ENCODE measurements around the gene PUM2. TPM values are rescaled to one million over a fixed set of nuclear protein-coding genes. Genes with fewer than 3 reads are reported as not detected.

The PUM2 gene
- total RNA-seq, 1 experiment from 2014 or later = 117 TPM

DNA sequence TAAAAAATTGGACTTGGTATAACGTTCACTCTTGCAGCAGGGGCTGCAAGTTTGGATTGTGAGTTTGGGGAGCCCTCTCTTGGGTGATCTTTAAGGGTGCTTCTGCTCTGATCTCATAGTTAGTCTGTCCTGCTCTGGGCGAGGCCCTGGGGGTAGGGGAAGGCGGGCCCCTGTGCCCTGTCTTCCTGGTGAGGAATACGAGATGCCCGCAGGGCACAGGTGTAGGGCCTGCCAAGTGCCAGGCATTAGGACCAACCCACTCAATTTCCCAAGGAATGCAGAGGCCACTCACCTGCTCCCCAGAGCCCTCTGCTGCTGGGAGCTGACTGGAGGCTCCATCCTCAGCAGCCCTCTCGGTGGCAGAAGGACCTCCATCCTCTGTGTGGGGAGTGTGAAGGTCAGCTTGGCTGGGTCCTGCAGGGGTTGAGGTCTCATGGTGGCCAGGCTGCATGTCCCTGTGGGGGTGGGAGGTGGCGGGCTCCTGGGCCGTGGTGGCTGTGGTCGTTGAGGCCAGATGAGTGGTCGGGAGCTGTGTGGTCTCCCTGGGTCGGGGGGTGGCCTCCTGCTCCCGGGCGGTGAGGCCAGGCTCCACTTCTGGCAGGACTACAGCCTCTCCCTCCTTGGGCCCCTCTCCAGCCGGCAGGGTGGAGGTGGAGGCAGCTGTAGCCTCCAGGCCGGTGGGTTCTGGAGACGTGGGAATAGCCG lies 147.0 kb downstream of the PUM2 start:
- TF ChIP-seq, protein P1, sequence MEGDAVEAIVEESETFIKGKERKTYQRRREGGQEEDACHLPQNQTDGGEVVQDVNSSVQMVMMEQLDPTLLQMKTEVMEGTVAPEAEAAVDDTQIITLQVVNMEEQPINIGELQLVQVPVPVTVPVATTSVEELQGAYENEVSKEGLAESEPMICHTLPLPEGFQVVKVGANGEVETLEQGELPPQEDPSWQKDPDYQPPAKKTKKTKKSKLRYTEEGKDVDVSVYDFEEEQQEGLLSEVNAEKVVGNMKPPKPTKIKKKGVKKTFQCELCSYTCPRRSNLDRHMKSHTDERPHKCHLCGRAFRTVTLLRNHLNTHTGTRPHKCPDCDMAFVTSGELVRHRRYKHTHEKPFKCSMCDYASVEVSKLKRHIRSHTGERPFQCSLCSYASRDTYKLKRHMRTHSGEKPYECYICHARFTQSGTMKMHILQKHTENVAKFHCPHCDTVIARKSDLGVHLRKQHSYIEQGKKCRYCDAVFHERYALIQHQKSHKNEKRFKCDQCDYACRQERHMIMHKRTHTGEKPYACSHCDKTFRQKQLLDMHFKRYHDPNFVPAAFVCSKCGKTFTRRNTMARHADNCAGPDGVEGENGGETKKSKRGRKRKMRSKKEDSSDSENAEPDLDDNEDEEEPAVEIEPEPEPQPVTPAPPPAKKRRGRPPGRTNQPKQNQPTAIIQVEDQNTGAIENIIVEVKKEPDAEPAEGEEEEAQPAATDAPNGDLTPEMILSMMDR (IDR thresholded peaks at IDR 0.05; ENCODE audit: insufficient read depth in 1 of 2, low read depth in 1 of 2, low read length in 1 of 2, severe bottlenecking in 1 of 2, unreplicated experiment in 1 of 2) = no peak
- Mint-ChIP-seq H3K27ac (ENCODE audit: unreplicated experiment) (no peak overlapping the region), H3K9me3 (ENCODE audit: unreplicated experiment) (no peaks in the 10 kb centered on the region), H3K27me3 (ENCODE audit: insufficient read depth, unreplicated experiment) (no peaks in the 10 kb centered on the region), H3K4me1 (ENCODE audit: low read depth, unreplicated experiment) (peaks cover 13% of the 10 kb centered on the region), H3K36me3 (ENCODE audit: insufficient read depth, unreplicated experiment) (peaks cover 5% of the 10 kb centered on the region), H3K4me3 (ENCODE audit: unreplicated experiment) (no peak overlapping the region)
- no peak for DNase-seq
- POLR2A ChIA-PET = no interaction called here
- CTCF ChIA-PET = interaction anchor here (0.6 kb wide), 2 partner anchors 30 to 140 kb away, joined by 3 to 7 read pairs; no protein-coding TSS in a partner anchor
- no TSS peak for BruUV-seq (replicated peaks)
- H3K36me3 ChIP-seq (ENCODE audit: control insufficient read depth, insufficient read depth, low read length) = peaks cover 4% of the 10 kb centered on the region; the same call in 1 of the 2 replicates
- H3K4me1 ChIP-seq = 0 out of 2 replicates have a peak, but pooled peaks cover 6% of the 10 kb centered on the region
- intact Hi-C loops (cut with micrococcal nuclease; ENCODE audit: unreplicated experiment) = no loop called here
- H3K27me3 ChIP-seq (replicated peaks; ENCODE audit: control insufficient read depth, insufficient read depth, low read length) = no peaks in the 10 kb centered on the region
- H3K4me3 ChIP-seq (ENCODE audit: low read depth, low read length) = no peak overlapping the region
- no peaks in the 10 kb centered on the region for H3K9me3 ChIP-seq

DNA sequence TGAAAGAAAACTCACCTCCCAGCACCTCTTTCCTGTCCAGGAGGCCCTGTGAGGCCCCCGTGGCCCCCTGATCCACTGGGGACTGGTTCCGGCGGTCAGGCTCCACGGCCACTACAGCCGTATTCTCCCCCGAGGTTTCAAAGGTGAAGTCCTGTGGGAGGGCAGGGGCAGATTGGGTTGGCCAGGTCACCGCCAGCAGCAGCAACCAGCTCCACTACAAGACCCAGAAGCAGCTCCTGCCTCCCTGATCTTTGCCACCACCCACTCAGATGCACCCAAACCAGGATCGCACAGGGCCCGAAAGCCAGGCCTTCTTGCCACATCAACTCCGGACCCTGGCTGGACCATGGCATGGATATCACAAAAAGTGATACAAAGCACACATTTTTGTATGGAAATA lies 147.6 kb downstream of the PUM2 start:
- BruUV-seq (replicated peaks) = no TSS peak
- Histone ChIP-seq H3K36me3 (ENCODE audit: control insufficient read depth, insufficient read depth, low read length) (peaks cover 4% of the 10 kb centered on the region; the same call in 1 of the 2 replicates), H3K4me1 (0 out of 2 replicates have a peak, but pooled peaks cover 3% of the 10 kb centered on the region), H3K4me3 (ENCODE audit: low read depth, low read length) (no peak overlapping the region), H3K9me3 (no peaks in the 10 kb centered on the region), H3K27me3 (replicated peaks; ENCODE audit: control insufficient read depth, insufficient read depth, low read length) (no peaks in the 10 kb centered on the region)
- Mint-ChIP-seq H3K36me3 (ENCODE audit: insufficient read depth, unreplicated experiment) (peaks cover 5% of the 10 kb centered on the region), H3K4me3 (ENCODE audit: unreplicated experiment) (no peak overlapping the region), H3K9me3 (ENCODE audit: unreplicated experiment) (no peaks in the 10 kb centered on the region), H3K4me1 (ENCODE audit: low read depth, unreplicated experiment) (peaks cover 14% of the 10 kb centered on the region), H3K27me3 (ENCODE audit: insufficient read depth, unreplicated experiment) (no peaks in the 10 kb centered on the region), H3K27ac (ENCODE audit: unreplicated experiment) (no peak overlapping the region)
- ChIA-PET CTCF (no interaction called here), POLR2A (no interaction called here)
- DNase-seq = no peak
- intact Hi-C loops (cut with micrococcal nuclease; ENCODE audit: unreplicated experiment) = no loop called here
- TF ChIP-seq, protein P1 (IDR thresholded peaks at IDR 0.05; ENCODE audit: insufficient read depth in 1 of 2, low read depth in 1 of 2, low read length in 1 of 2, severe bottlenecking in 1 of 2, unreplicated experiment in 1 of 2) = no peak

DNA sequence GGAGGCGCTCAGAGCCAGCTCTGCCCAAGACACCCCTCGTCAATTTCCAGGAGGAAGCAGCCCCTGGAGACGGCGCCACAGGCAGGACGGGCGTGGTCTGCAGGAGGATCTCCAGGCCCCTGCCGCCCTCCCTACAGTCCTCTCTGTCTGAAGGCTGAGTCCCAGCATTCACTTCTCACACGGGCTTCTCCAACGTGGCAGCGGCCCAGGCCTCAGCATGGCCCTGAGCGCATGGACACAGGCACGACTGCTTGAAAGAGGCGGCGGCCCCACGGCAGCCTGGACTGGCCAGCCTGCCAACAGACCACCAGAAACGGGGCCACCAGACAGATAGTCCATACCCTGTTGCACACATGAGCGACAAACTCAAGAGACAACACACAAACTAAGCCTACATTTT lies 149.0 kb downstream of the PUM2 start:
- H3K4me3 Mint-ChIP-seq (ENCODE audit: unreplicated experiment) = no peak overlapping the region
- H3K4me1 Mint-ChIP-seq (ENCODE audit: low read depth, unreplicated experiment) = peaks cover 8% of the 10 kb centered on the region
- no peak overlapping the region for H3K27ac Mint-ChIP-seq (ENCODE audit: unreplicated experiment)
- peaks cover 2% of the 10 kb centered on the region; the same call in 1 of the 2 replicates for H3K4me1 ChIP-seq
- ChIA-PET CTCF (no interaction called here), POLR2A (no interaction called here)
- H3K9me3 ChIP-seq = no peaks in the 10 kb centered on the region
- H3K9me3 Mint-ChIP-seq (ENCODE audit: unreplicated experiment) = no peaks in the 10 kb centered on the region
- peaks cover 5% of the 10 kb centered on the region for H3K36me3 Mint-ChIP-seq (ENCODE audit: insufficient read depth, unreplicated experiment)
- H3K36me3 ChIP-seq (ENCODE audit: control insufficient read depth, insufficient read depth, low read length) = peaks cover 4% of the 10 kb centered on the region; the same call in 1 of the 2 replicates
- DNase-seq = no peak
- intact Hi-C loops (cut with micrococcal nuclease; ENCODE audit: unreplicated experiment) = no loop called here
- H3K27me3 Mint-ChIP-seq (ENCODE audit: insufficient read depth, unreplicated experiment) = no peaks in the 10 kb centered on the region
- TF ChIP-seq, protein P1 (IDR thresholded peaks at IDR 0.05; ENCODE audit: insufficient read depth in 1 of 2, low read depth in 1 of 2, low read length in 1 of 2, severe bottlenecking in 1 of 2, unreplicated experiment in 1 of 2) = no peak
- H3K4me3 ChIP-seq (ENCODE audit: low read depth, low read length) = no peak overlapping the region
- TSS peak; percentile 71 for BruUV-seq (replicated peaks)
- H3K27me3 ChIP-seq (replicated peaks; ENCODE audit: control insufficient read depth, insufficient read depth, low read length) = no peaks in the 10 kb centered on the region

Measured in Caco-2 (cell line).